OCI-LY1 (cell line): ENCODE data around the gene FAM50B.

Source experiments
- EZH2 ChIP-seq: fragments of 200-600 bp; sonication (generic), shearing (Covaris generic); IDR thresholded peaks from 2 replicates; pipeline ENCODE4 v1.8.0; 2017; ENCODE audit warnings: borderline replicate concordance, mixed run types, mild to moderate bottlenecking, antibody characterized with exemption, low read length, moderate library complexity, mixed read lengths
- TF ChIP-seq, protein P1 (sequence below): fragments of 200-600 bp; sonication (generic), shearing (Covaris generic); IDR thresholded peaks from 2 replicates; pipeline ENCODE4 v1.5.1; 2017; ENCODE audit warnings: mild to moderate bottlenecking, antibody characterized with exemption, low read length, moderate library complexity, mixed read lengths

DNA sequence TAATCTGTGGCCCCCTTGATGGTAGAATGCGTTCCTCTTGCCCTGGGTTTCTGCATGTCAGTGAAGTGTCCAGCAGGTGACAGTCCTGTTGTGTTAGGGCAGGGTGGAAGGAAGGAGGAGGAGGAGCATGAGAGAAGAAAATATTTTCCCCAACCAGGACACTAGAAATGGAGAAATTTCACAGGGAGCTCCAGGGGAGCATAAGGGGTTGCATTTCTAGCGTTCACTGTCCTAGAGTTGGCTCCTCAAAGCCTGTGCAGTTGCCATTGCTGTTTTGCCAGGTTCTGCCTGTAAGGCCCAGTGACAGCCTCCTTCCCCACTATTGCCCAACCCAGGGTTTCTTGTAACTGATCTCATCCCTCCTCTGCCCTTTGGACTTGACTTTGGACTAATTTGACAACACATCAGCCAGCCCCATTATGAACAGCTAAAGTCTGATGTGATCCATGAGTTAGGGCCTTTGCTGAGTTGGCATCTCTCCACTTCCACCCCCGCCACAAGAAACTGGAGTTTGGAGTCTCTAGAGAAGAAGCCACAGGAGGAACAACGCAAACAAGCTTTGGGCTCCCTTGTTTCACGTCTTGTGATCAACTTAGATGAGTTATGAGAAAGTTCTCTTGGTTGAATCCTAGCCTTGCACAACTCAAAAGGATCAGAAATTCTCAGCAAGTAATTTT lies 14.0 kb upstream of the FAM50B start:
- TF ChIP-seq, protein P1, sequence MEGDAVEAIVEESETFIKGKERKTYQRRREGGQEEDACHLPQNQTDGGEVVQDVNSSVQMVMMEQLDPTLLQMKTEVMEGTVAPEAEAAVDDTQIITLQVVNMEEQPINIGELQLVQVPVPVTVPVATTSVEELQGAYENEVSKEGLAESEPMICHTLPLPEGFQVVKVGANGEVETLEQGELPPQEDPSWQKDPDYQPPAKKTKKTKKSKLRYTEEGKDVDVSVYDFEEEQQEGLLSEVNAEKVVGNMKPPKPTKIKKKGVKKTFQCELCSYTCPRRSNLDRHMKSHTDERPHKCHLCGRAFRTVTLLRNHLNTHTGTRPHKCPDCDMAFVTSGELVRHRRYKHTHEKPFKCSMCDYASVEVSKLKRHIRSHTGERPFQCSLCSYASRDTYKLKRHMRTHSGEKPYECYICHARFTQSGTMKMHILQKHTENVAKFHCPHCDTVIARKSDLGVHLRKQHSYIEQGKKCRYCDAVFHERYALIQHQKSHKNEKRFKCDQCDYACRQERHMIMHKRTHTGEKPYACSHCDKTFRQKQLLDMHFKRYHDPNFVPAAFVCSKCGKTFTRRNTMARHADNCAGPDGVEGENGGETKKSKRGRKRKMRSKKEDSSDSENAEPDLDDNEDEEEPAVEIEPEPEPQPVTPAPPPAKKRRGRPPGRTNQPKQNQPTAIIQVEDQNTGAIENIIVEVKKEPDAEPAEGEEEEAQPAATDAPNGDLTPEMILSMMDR: no peak
- no peak for TF ChIP-seq EZH2
